Activated CD8-positive, alpha-beta memory T cell treated with anti-CD3 and anti-CD28 coated beads for 24 hours (primary cell): ENCODE results near the gene PNMT.

Experiments used
- DNase-seq: peaks from one replicate; pipeline ENCODE4 v3.0.0-alpha.2; 2020

The PNMT gene

GRCh38 chr17:39667945-39668924 lies at the start of gene PNMT:
PNMT (plus strand) TSS chr17:39668453; CDS start chr17:39668476, 23 bp downstream.
- DNase-seq: peak; percentile 80

- DNase-seq: no peak
Measured at GRCh38 chr17:39618956-39619785, 49.1 kb upstream of the PNMT start.

GRCh38 chr17:39619786-39620101 lies 48.5 kb upstream of the PNMT start:
- DNase-seq: no peak

DNA sequence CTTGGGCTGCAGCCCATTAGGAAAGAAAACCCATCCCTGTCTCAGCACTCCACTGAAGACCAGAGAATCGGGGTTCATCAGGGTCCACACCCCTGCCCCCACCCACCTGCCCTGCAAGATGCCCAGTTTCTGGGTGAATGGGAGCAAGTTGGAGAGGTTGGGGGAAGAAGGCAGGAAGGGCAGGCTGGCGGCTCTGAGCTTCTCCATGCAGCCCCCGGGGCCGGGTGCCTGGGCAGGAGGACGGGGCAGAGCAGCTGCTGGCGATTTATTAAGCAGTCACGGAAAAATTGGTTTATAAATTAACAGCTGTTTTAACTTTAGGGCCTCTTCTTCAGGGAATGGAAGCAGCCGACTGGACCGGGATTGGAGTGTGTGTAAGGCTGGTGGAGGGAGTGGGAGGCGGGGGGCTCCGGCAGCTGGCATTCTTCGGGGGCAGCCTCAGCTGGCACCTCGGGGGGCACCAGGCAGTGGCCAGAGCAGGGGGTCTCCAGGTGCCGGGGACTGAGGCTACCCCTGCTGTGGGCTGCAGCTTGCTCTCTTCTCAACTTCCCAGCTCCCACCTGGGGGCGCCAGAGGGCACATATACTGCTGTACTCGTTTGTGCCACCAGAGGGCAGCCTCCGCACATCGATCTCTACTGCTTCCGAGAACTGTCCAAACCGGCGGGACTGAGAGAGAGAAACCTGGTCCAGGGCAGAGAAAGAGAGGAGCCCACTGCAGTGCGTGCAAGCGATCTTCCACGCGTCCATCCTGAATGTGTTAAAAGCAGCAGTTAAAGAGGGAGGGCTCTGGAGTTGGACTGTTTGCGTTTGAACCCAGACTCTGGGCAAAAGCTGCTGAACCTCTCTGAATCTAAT lies 46.5 kb upstream of the PNMT start:
- peak; percentile 100 for DNase-seq

GRCh38 chr17:39622380-39623006 lies 45.8 kb upstream of the PNMT start:
- no peak for DNase-seq

DNA sequence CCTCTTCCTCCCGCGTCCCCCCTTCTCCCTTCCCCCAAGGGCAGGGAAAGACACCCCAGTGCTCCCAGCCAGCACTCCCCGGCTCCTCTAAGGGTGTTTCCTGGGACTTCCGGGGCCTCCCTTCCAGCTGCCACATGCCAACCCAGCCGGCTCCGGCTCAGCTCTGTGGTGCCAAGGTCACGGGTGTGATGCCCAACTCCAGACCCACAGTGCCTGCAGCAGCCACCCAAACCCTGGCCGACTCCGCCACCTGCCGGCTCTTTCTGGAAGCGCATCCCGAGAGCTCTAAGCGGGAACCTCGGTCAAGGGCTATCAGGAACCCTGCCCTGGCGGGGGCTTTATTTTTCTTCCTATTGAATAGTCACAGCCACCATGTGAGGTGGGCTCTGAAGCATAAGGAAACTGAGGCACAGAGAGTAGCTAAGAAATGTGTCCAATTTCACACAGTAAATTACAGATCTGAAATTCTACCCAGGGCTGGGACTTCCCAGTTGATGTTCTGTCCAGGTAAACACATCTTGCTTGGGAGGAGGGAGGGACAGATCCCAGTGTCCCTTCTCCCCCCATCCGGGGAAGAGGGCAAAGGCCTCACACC lies 44.8 kb upstream of the PNMT start:
- peak; percentile 96 for DNase-seq

DNA sequence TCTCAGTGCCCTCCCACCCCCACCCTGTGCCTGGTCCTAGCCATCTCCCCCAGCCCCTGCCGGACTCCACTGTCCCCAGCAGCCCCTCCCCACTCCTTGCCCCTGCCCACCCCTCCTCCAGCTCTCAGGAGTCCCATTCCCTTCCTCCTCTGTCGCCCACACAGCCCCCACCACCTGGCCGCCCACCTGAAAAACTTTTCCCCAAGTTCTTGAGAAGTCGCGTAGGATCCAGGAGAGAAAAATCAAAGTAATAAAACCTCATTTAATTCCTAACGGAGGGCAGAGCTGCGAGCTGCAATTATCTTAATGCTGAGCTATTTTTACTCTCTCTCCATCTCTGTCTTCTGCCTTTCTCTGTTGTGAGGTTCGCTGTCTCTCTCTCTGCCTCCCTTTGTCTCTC lies 43.9 kb upstream of the PNMT start:
- DNase-seq: no peak

GRCh38 chr17:39625198-39625785 lies 43.0 kb upstream of the PNMT start:
- DNase-seq: no peak

- DNase-seq: peak; percentile 61
Measured at GRCh38 chr17:39626171-39627046, 41.8 kb upstream of the PNMT start, which contains the start of gene PPP1R1B. PPP1R1B (plus strand) TSS chr17:39626952; CDS start chr17:39627393, 441 bp downstream.

- no peak for DNase-seq
Measured at GRCh38 chr17:39627047-39627711, 41.1 kb upstream of the PNMT start.

DNA sequence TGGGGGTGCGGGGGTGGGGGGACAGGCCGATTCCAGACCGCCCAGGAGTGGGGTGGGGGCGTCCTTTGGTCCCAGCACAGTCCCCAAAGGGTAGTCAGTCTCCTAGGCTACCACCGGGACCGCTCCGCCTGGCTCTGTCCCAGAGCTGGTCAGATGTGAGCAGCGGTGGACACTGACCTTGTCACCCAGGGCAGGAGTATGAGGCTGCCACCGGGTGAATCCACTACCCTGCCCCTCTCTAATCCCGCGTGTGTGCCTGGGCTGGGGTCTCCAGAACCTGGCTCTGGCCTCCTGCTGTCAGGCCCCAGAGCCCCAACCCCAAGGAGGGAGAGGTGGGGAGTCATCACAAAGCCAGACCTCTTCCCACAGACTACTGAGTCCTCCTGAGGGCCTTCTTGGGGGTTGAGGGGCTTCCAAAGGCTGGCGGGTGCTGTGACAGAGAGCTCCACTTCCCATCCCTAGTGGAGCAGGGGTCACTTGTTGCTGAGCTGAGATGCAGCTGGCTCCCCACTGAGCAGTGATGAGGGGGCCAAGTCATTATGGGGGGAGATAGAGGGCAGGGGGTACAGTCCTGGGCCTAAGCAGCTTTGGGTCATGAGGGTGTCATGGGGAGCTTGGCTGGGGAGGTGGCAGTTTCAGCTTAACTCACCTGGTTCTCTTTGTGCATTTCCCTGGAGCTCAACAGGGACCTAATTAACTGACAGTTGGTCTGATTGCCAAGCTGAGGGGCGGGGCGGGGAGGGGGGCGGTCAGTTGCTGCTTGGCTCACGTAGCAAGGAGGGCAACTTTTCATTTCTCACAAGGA lies 40.3 kb upstream of the PNMT start:
- no peak for DNase-seq

DNA sequence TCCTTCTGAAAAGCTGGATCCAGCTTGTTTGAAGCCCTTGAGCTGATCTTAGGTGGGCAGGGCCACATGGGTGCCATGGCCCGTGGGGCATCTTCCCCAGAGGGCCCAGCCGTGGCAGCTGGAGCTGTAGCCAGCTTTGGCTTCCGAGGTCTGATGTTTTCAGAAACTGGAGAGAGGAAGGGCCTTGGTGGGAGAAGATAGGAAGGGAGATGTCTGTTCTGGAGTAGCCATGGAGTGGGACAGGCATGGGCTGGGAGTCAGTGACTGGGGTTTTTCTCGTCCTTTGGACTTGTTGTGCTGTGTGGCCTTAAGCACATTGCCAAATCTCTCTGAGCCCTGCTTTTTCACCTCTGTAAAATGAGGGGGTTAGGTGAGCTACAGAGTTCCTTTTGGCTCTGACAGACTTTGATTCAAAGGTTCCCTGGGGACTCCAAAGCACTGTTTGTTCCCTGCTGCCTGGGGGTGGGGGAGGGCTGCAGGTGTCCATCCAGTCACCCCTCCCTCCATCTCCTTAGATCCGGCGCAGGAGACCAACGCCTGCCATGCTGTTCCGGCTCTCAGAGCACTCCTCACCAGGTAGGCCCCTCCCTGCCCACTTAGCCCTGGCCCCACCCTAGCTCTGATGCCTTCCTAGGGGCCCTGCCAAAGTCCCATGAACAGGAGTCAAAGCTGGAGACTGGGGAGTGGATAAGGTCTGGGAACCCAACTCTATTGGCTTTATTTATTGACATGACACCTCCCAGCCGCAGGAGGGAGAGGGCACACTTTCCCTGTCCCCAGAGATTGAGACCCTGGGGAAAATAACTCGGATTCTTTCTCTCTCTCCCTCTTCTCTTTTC lies 39.4 kb upstream of the PNMT start:
- no peak for DNase-seq

- DNase-seq: no peak
Measured at GRCh38 chr17:39629494-39629880, 38.8 kb upstream of the PNMT start.

- no peak for DNase-seq
Measured at GRCh38 chr17:39629898-39630297, 38.4 kb upstream of the PNMT start.

GRCh38 chr17:39631403-39631802 lies 36.9 kb upstream of the PNMT start:
- no peak for DNase-seq

DNA sequence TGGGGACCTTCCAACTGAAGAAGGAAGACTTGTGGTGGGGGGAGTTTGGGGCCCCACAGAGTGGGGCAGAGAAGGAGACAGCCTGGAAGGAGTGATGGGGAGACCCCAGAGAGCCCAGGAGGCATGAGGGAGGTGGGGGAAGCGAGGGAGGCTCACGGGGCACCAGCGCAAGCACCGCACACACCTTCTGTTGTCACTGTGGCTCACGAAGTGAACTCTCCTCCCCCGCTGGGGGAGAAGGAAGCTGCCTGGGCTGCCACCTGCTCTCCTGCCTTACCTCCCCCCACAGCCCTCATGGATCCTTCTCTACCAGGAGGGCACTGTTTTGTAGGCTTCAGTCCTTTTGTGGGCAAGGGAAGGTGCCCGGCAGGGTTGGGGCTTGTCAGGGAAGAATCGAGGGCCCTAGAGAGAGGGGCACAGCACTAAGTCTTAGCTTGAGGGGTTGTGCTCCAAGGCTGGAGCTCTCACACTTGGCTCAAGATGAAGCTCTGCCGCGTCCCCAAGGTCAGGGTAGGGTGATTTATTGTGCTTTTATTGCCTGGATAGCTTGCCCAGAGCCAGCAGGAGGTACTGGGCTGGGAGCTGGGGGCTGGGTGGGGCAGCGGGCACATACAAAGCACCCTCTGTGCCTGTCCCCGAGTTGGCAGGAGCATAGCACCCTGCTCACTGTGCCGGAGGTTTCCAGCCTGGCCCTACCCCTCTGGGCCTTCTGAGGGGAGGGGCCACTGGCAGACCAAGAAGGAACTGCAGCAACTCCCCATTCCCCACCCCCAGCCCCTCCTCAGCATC lies 35.9 kb upstream of the PNMT start:
- DNase-seq: no peak

GRCh38 chr17:39633570-39634183 lies 34.6 kb upstream of the PNMT start:
- DNase-seq: no peak
